NCI-H446 treated with DMSO at 0.1 percent for 48 hours (cell line): Measurements from ENCODE around the gene WDR81.

Experiments
- DNase-seq: peaks from one replicate; lab custom pipeline; 2025; lab: John Stamatoyannopoulos, UW

The WDR81 gene

GRCh38 chr17:1782171-1782567 lies 57.7 kb downstream of the WDR81 start:
- no peak for DNase-seq

DNA sequence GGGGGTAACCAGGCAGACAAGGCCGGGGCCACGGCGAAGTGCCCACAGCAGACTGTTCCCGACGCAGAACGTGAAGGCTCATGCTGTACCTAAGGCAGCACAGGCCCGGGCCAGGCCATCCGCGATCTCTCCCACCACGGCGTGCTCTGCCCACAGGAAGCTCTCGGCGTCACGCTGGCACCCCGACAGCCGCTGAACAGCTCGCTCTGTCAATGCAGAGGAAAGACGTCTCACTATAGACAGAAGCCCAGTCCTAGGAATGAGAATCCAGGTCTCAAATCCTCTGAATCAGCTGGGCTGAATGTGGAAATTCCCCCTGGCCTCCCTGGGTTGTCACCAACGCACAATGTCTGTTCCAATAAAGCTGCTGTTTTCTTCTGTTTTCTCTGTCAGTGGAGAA lies 58.8 kb downstream of the WDR81 start:
- no peak for DNase-seq

- no peak for DNase-seq
Measured at GRCh38 chr17:1783834-1784611, 59.5 kb downstream of the WDR81 start.

DNA sequence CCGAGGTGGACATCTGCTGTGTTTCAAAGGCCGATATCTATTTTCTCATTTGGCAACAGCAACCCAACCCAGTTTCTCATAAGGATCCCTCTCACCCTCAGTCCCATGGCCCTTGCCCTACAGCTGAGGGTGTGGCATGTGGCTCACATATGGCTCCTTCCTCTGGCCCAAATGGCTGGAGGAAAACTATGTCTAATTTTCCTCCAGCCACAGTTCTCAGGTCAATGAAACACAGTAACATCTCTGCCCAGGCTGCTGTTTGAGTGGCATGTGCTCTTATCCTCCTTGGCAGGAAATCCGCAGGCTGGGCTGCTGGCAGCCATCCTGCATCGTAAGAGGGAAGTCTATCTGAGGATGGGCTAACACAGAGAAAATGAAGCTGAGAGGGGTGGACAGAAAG lies 61.4 kb downstream of the WDR81 start:
- DNase-seq = no peak

DNA sequence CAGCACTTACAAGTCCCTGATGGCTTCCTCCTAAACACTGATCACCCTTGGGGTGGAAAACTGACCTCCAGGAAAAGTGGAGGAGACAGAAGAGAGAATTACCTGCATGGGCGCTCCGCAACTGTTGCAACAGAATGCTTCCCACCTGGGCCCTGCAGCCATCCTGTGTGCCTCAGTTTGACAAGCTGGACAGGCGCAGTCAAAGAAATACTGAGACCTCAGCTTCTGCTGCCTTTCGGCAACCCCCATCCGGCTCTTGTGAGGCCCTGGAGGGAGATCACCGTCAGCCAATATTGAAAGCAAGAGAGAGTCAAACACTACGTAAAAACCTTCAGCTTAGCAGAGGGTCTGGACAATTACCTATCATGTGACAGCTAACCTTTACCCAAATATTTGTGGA lies 62.2 kb downstream of the WDR81 start:
- DNase-seq = no peak

- DNase-seq = no peak
Measured at GRCh38 chr17:1787301-1787902, 62.9 kb downstream of the WDR81 start.
